Loucy (cell line): ENCODE results near the gene CABCOCO1.

Source experiments
- EZH2phosphoT487 ChIP-seq: fragments of 200-600 bp; IDR thresholded peaks from 2 replicates; pipeline ENCODE4 v1.6.1; 2018; ENCODE audit warnings: antibody characterized with exemption, mild to moderate bottlenecking, moderate library complexity, borderline replicate concordance
- TF ChIP-seq, protein P1 (sequence below): fragments of 200-600 bp; sonication (generic); conservative IDR thresholded peaks from 2 replicates; pipeline ENCODE4 v1.5.1; 2014; ENCODE audit warnings: mild to moderate bottlenecking, antibody characterized with exemption, low read length

DNA sequence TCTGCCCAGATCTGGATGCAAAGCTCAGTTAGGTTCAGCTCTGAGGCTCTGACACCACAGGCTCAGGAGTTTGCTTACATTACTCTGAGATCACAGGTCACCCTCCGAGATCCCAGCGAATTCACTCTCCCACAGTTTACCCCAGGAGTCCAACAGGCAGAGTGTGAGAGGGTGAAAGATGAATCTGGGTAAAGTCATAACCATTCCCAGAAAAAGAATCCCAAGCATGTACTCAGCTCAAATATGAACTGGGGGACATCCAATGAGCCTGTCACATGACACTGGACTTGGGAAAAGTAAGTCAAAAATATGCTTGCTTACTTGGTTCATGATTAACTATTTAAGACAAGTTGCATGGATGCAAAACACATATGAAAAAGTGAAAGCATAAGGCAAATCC, 128.5 kb downstream of the CABCOCO1 start:
- TF ChIP-seq, protein P1, sequence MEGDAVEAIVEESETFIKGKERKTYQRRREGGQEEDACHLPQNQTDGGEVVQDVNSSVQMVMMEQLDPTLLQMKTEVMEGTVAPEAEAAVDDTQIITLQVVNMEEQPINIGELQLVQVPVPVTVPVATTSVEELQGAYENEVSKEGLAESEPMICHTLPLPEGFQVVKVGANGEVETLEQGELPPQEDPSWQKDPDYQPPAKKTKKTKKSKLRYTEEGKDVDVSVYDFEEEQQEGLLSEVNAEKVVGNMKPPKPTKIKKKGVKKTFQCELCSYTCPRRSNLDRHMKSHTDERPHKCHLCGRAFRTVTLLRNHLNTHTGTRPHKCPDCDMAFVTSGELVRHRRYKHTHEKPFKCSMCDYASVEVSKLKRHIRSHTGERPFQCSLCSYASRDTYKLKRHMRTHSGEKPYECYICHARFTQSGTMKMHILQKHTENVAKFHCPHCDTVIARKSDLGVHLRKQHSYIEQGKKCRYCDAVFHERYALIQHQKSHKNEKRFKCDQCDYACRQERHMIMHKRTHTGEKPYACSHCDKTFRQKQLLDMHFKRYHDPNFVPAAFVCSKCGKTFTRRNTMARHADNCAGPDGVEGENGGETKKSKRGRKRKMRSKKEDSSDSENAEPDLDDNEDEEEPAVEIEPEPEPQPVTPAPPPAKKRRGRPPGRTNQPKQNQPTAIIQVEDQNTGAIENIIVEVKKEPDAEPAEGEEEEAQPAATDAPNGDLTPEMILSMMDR, result no peak
- TF ChIP-seq EZH2phosphoT487, result no peak
